WERI-Rb-1 (cell line): ENCODE measurements around the gene GPR108.

Experiments
- DNase-seq: peaks from one replicate; pipeline ENCODE4 v3.0.0-alpha.2; 2020
- H3K27ac ChIP-seq: fragments of 250-450 bp; sonication (Bioruptor Pico); 2 replicates; pipeline ENCODE4 v1.5.1; 2020; ENCODE audit warnings: mild to moderate bottlenecking, moderate library complexity
- H3K27me3 ChIP-seq: fragments of 250-450 bp; sonication (Bioruptor Pico); 2 replicates; pipeline ENCODE4 v1.5.1; 2021; ENCODE audit warnings: mild to moderate bottlenecking, low read depth, moderate library complexity; ENCODE audit not compliant: insufficient read depth, severe bottlenecking
- H3K36me3 ChIP-seq: fragments of 250-450 bp; sonication (Bioruptor Pico); 2 replicates; pipeline ENCODE4 v1.5.1; 2020; ENCODE audit warnings: mild to moderate bottlenecking, moderate library complexity
- H3K4me3 ChIP-seq: 2 replicates; pipeline ENCODE4 v1.5.1; 2011; ENCODE audit warnings: low read depth, mild to moderate bottlenecking, control low read depth, low read length
- H3K9me3 ChIP-seq: fragments of 250-450 bp; sonication (Bioruptor Pico); 2 replicates; pipeline ENCODE4 v1.5.1; 2021; ENCODE audit warnings: mild to moderate bottlenecking, moderate library complexity; ENCODE audit not compliant: severe bottlenecking
- CTCF ChIP-seq: IDR thresholded peaks from 2 replicates; pipeline ENCODE4 v1.5.1; 2011; ENCODE audit warnings: low read depth, mild to moderate bottlenecking, control low read depth, inconsistent platforms, low read length

GPR108 gene

GRCh38 chr19:6724631-6725492, 12.5 kb downstream of the GPR108 start:
- Histone ChIP-seq H3K27me3 (no peaks in the 10 kb centered on the region), H3K27ac (no peak overlapping the region), H3K36me3 (no peaks in the 10 kb centered on the region), H3K4me3 (no peak overlapping the region), H3K9me3 (no peaks in the 10 kb centered on the region)
- DNase-seq, result no peak
- TF ChIP-seq CTCF, result no peak

GRCh38 chr19:6723738-6724137, 13.6 kb downstream of the GPR108 start:
- TF ChIP-seq CTCF, result no peak
- no peak overlapping the region for H3K4me3 ChIP-seq
- no peak for DNase-seq
- no peaks in the 10 kb centered on the region for H3K36me3 ChIP-seq
- no peak overlapping the region for H3K27ac ChIP-seq
- H3K9me3 ChIP-seq, result no peaks in the 10 kb centered on the region
- no peaks in the 10 kb centered on the region for H3K27me3 ChIP-seq

GRCh38 chr19:6723108-6723618, 14.2 kb downstream of the GPR108 start:
- Histone ChIP-seq H3K9me3 (no peaks in the 10 kb centered on the region), H3K36me3 (no peaks in the 10 kb centered on the region), H3K27me3 (no peaks in the 10 kb centered on the region), H3K27ac (no peak overlapping the region), H3K4me3 (no peak overlapping the region)
- DNase-seq, result no peak
- no peak for TF ChIP-seq CTCF

- Histone ChIP-seq H3K9me3 (no peaks in the 10 kb centered on the region), H3K4me3 (no peak overlapping the region), H3K27me3 (no peaks in the 10 kb centered on the region), H3K36me3 (no peaks in the 10 kb centered on the region), H3K27ac (no peak overlapping the region)
- no peak for DNase-seq
- no peak for TF ChIP-seq CTCF
Observed at GRCh38 chr19:6721773-6722172, 15.6 kb downstream of the GPR108 start.

DNA sequence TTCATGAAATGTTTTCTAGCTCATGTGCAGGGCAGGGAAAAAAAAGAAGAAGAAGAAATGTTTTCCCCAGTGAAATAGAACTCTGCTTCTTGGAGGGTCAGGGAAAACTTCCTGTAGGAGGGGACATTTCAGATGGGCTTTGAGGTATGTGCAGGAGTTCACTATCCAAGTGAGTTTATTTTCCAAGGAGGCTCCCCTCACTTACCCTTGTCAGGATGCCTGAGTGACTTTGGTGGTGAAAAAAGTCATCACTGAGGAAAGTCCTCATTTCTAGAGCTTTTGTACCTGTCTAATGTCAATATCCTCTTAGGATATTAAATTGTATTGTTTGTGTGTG, 16.3 kb downstream of the GPR108 start:
- Histone ChIP-seq H3K27me3 (no peaks in the 10 kb centered on the region), H3K4me3 (no peak overlapping the region), H3K36me3 (no peaks in the 10 kb centered on the region), H3K9me3 (no peaks in the 10 kb centered on the region), H3K27ac (no peak overlapping the region)
- no peak for DNase-seq
- no peak for TF ChIP-seq CTCF
